GM23338 (cell line): ENCODE data around the gene ALDH5A1. TPM values are rescaled to one million over a fixed set of nuclear protein-coding genes. Genes with fewer than 3 reads are reported as not detected.

Experiments used
- ATAC-seq: fragments of 200-7000 bp; cut with Tn5 transposase; 3 replicates; pipeline ENCODE4 v1.9.1; 2020
- DNase-seq: peaks from one replicate; pipeline ENCODE4 v3.0.0-alpha.2; 2015; ENCODE audit warnings: low spot score
- H2AFZ ChIP-seq: fragments of 200-600 bp; sonication (generic); 2 replicates; pipeline ENCODE4 v1.8.0; 2016; ENCODE audit warnings: antibody characterized with exemption, mild to moderate bottlenecking, moderate library complexity
- H3F3A ChIP-seq: fragments of 200-600 bp; sonication (generic); replicated peaks from 2 replicates; pipeline ENCODE4 v1.8.0; 2017; ENCODE audit warnings: antibody characterized with exemption, mixed run types, low read depth
- H3K27ac ChIP-seq: fragments of 200-600 bp; sonication (generic); 2 replicates; pipeline ENCODE4 v1.6.1; 2016; ENCODE audit warnings: low read depth
- H3K27me3 ChIP-seq: fragments of 200-600 bp; sonication (generic); 2 replicates; pipeline ENCODE4 v1.8.0; 2016; ENCODE audit warnings: mild to moderate bottlenecking, mixed run types, moderate library complexity; ENCODE audit not compliant: insufficient read depth
- H3K36me3 ChIP-seq: fragments of 200-600 bp; sonication (generic); 2 replicates; pipeline ENCODE4 v1.8.0; 2016; ENCODE audit warnings: mild to moderate bottlenecking; ENCODE audit not compliant: insufficient read depth
- H3K4me1 ChIP-seq: fragments of 200-600 bp; sonication (generic); 2 replicates; pipeline ENCODE4 v1.8.0; 2016; ENCODE audit warnings: mild to moderate bottlenecking, moderate library complexity; ENCODE audit not compliant: insufficient read depth
- H3K4me2 ChIP-seq: fragments of 200-600 bp; sonication (generic); 2 replicates; pipeline ENCODE4 v1.7.1; 2017; ENCODE audit warnings: mixed run types
- H3K4me3 ChIP-seq: fragments of 200-600 bp; sonication (generic); 2 replicates; pipeline ENCODE4 v1.6.1; 2016; ENCODE audit warnings: mixed run types
- H3K79me2 ChIP-seq: fragments of 200-600 bp; sonication (generic); replicated peaks from 2 replicates; pipeline ENCODE4 v1.8.0; 2017; ENCODE audit warnings: mild to moderate bottlenecking; ENCODE audit not compliant: insufficient read depth
- H3K9me2 ChIP-seq: fragments of 200-600 bp; sonication (generic); 2 replicates; pipeline ENCODE4 v1.8.0; 2017; ENCODE audit not compliant: insufficient read depth
- H4K20me1 ChIP-seq: fragments of 200-600 bp; sonication (generic); replicated peaks from 2 replicates; pipeline ENCODE4 v1.8.0; 2017; ENCODE audit warnings: mild to moderate bottlenecking; ENCODE audit not compliant: insufficient read depth
- H3K27ac Mint-ChIP-seq: 2 replicates; pipeline ENCODE4 v1.8.0; 2020; ENCODE audit warnings: inconsistent platforms, mild to moderate bottlenecking, moderate library complexity, mixed read lengths
- H3K27me3 Mint-ChIP-seq: 3 replicates; pipeline ENCODE4 v1.8.0; 2022; ENCODE audit warnings: low read depth, mild to moderate bottlenecking, moderate library complexity, mixed read lengths, inconsistent platforms; ENCODE audit not compliant: insufficient read depth, poor library complexity
- H3K36me3 Mint-ChIP-seq: 3 replicates; pipeline ENCODE4 v1.8.0; 2021; ENCODE audit warnings: low read depth, mild to moderate bottlenecking, inconsistent platforms, moderate library complexity, mixed read lengths
- H3K4me1 Mint-ChIP-seq: 3 replicates; pipeline ENCODE4 v1.8.0; 2020; ENCODE audit warnings: mild to moderate bottlenecking, inconsistent platforms, mixed read lengths
- H3K4me3 Mint-ChIP-seq: 3 replicates; pipeline ENCODE4 v1.8.0; 2021; ENCODE audit warnings: moderate library complexity, mild to moderate bottlenecking, inconsistent platforms, mixed read lengths
- H3K9me3 Mint-ChIP-seq: 3 replicates; pipeline ENCODE4 v1.8.0; 2020; ENCODE audit warnings: moderate library complexity, mild to moderate bottlenecking, inconsistent platforms, mixed read lengths
- CREB1 ChIP-seq: fragments of 250-450 bp; sonication (Bioruptor Pico); IDR thresholded peaks from 2 replicates; pipeline ENCODE4 v1.5.0; 2020; ENCODE audit warnings: low read depth, mild to moderate bottlenecking, moderate library complexity
- CTCF ChIP-seq, 2 experiments: fragments of 200-600 bp in 1 of 2; sonication (generic) in 1 of 2; conservative IDR thresholded peaks; 2 replicates each; pipeline versions ENCODE4 v1.5.1 to v1.6.1; 2016 to 2017; ENCODE audit warnings: antibody characterized with exemption in 2 of 2, low read depth in 2 of 2, mild to moderate bottlenecking in 2 of 2, moderate library complexity in 1 of 2
- EZH2phosphoT487 ChIP-seq: fragments of 200-600 bp; sonication (generic); IDR thresholded peaks from one replicate; pipeline ENCODE4 v1.8.1; 2018; ENCODE audit warnings: antibody characterized with exemption; ENCODE audit not compliant: unreplicated experiment
- NANOG ChIP-seq: IDR thresholded peaks from 2 replicates; pipeline ENCODE4 v1.6.1; 2016; ENCODE audit warnings: antibody characterized with exemption, borderline replicate concordance
- REST ChIP-seq: IDR thresholded peaks from one replicate; pipeline ENCODE4 v1.6.1; 2018; ENCODE audit warnings: antibody characterized with exemption; ENCODE audit not compliant: unreplicated experiment
- polyA plus RNA-seq: library from polyadenylated mRNA; unstranded; fragments of >200 nt; fragmentation: Nextera tagmentation; extraction: Ambion mirVana; gene quantifications from 2 replicates; pipeline ENCODE4 v1.2.1, GENCODE V29; 2016
- total RNA-seq: library from RNA; depleted of rRNA; stranded (reverse); fragments of >200 nt; shearing (Covaris generic); gene quantifications from 2 replicates; pipeline ENCODE4 v1.2.3, GENCODE V29; 2014
- TF ChIP-seq, protein P1 (sequence below): fragments of 250-450 bp; sonication (Bioruptor Pico); IDR thresholded peaks from 2 replicates; pipeline ENCODE4 v1.5.0; 2020; ENCODE audit warnings: mild to moderate bottlenecking, moderate library complexity

The ALDH5A1 gene
- total and polyA plus RNA-seq, 2 experiments from 2014 or later, result 3.1 to 5.2 TPM

DNA sequence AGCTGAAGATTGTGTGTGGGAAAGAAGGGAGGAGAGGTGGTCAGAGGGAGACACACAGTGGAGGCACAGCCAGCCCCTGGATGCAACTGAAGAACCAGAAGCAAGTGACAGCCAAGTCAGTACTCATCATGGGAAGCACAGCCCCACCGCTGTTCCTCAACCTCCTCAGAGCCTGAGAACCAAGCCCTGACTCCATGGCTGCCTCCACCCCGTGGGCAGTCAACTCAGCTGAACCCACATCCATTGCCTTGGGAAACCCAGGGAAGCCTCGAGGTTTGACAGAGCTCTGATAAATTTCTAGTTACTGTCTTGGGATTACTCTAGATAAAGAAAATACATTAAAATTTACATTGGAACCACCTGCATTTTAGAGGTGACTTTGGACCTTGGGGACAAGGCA is 29.6 kb downstream of the ALDH5A1 start:
- Histone ChIP-seq H3K79me2 (no peaks in the 10 kb centered on the region), H3K36me3 (no peaks in the 10 kb centered on the region), H3K4me2 (no peak overlapping the region), H2AFZ (no peak overlapping the region), H3K27ac (no peak overlapping the region), H3K27me3 (no peaks in the 10 kb centered on the region), H3K4me3 (no peak overlapping the region), H3F3A (no peaks in the 10 kb centered on the region), H3K9me2 (no peaks in the 10 kb centered on the region), H4K20me1 (no peaks in the 10 kb centered on the region), H3K4me1 (no peaks in the 10 kb centered on the region)
- ATAC-seq (no peak), DNase-seq (no peak)
- no peaks in the 10 kb centered on the region for H3K36me3 Mint-ChIP-seq
- no peaks in the 10 kb centered on the region for H3K4me1 Mint-ChIP-seq
- no peak overlapping the region for H3K27ac Mint-ChIP-seq
- TF ChIP-seq CTCF (conservative IDR thresholded peaks at IDR 0.05; ENCODE audit: low read depth in 2 of 2) (no peak), CREB1 (CRISPR knock-in tag) (no peak), EZH2phosphoT487 (no peak)
- TF ChIP-seq, protein P1, sequence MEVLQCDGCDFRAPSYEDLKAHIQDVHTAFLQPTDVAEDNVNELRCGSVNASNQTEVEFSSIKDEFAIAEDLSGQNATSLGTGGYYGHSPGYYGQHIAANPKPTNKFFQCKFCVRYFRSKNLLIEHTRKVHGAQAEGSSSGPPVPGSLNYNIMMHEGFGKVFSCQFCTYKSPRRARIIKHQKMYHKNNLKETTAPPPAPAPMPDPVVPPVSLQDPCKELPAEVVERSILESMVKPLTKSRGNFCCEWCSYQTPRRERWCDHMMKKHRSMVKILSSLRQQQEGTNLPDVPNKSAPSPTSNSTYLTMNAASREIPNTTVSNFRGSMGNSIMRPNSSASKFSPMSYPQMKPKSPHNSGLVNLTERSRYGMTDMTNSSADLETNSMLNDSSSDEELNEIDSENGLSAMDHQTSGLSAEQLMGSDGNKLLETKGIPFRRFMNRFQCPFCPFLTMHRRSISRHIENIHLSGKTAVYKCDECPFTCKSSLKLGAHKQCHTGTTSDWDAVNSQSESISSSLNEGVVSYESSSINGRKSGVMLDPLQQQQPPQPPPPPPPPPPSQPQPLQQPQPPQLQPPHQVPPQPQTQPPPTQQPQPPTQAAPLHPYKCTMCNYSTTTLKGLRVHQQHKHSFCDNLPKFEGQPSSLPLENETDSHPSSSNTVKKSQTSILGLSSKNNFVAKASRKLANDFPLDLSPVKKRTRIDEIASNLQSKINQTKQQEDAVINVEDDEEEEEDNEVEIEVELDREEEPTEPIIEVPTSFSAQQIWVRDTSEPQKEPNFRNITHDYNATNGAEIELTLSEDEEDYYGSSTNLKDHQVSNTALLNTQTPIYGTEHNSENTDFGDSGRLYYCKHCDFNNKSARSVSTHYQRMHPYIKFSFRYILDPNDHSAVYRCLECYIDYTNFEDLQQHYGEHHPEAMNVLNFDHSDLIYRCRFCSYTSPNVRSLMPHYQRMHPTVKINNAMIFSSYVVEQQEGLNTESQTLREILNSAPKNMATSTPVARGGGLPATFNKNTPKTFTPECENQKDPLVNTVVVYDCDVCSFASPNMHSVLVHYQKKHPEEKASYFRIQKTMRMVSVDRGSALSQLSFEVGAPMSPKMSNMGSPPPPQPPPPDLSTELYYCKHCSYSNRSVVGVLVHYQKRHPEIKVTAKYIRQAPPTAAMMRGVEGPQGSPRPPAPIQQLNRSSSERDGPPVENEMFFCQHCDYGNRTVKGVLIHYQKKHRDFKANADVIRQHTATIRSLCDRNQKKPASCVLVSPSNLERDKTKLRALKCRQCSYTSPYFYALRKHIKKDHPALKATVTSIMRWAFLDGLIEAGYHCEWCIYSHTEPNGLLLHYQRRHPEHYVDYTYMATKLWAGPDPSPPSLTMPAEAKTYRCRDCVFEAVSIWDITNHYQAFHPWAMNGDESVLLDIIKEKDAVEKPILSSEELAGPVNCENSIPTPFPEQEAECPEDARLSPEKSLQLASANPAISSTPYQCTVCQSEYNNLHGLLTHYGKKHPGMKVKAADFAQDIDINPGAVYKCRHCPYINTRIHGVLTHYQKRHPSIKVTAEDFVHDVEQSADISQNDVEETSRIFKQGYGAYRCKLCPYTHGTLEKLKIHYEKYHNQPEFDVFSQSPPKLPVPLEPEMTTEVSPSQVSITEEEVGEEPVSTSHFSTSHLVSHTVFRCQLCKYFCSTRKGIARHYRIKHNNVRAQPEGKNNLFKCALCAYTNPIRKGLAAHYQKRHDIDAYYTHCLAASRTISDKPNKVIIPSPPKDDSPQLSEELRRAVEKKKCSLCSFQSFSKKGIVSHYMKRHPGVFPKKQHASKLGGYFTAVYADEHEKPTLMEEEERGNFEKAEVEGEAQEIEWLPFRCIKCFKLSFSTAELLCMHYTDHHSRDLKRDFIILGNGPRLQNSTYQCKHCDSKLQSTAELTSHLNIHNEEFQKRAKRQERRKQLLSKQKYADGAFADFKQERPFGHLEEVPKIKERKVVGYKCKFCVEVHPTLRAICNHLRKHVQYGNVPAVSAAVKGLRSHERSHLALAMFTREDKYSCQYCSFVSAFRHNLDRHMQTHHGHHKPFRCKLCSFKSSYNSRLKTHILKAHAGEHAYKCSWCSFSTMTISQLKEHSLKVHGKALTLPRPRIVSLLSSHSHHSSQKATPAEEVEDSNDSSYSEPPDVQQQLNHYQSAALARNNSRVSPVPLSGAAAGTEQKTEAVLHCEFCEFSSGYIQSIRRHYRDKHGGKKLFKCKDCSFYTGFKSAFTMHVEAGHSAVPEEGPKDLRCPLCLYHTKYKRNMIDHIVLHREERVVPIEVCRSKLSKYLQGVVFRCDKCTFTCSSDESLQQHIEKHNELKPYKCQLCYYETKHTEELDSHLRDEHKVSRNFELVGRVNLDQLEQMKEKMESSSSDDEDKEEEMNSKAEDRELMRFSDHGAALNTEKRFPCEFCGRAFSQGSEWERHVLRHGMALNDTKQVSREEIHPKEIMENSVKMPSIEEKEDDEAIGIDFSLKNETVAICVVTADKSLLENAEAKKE, result no peak
- peaks cover 1% of the 10 kb centered on the region for H3K27me3 Mint-ChIP-seq
- no peak overlapping the region for H3K4me3 Mint-ChIP-seq
- no peaks in the 10 kb centered on the region for H3K9me3 Mint-ChIP-seq

GRCh38 chr6:24524805-24525204 is 30.0 kb downstream of the ALDH5A1 start:
- Mint-ChIP-seq H3K27me3 (peaks cover 1% of the 10 kb centered on the region), H3K4me1 (no peaks in the 10 kb centered on the region), H3K9me3 (no peaks in the 10 kb centered on the region), H3K4me3 (no peak overlapping the region), H3K36me3 (no peaks in the 10 kb centered on the region), H3K27ac (no peak overlapping the region)
- peak; percentile 83 for DNase-seq
- H3K79me2 ChIP-seq, result no peaks in the 10 kb centered on the region
- H4K20me1 ChIP-seq, result no peaks in the 10 kb centered on the region
- no peak overlapping the region for H3K4me2 ChIP-seq
- H3K4me1 ChIP-seq, result no peaks in the 10 kb centered on the region
- no peak overlapping the region for H3K4me3 ChIP-seq
- H3K27me3 ChIP-seq, result no peaks in the 10 kb centered on the region
- H3K9me2 ChIP-seq, result no peaks in the 10 kb centered on the region
- H3F3A ChIP-seq, result no peaks in the 10 kb centered on the region
- peak; percentile 63 for ATAC-seq
- no peaks in the 10 kb centered on the region for H3K36me3 ChIP-seq
- H3K27ac ChIP-seq, result no peak overlapping the region
- H2AFZ ChIP-seq, result no peak overlapping the region
- TF ChIP-seq REST (no peak), NANOG (no peak), EZH2phosphoT487 (no peak), CTCF (conservative IDR thresholded peaks at IDR 0.05; ENCODE audit: low read depth in 2 of 2) (peak; percentile 80 to 90)
